Smooth muscle cell (in vitro differentiated cells): ENCODE measurements around the gene ADGB. TPM values are rescaled to one million over a fixed set of nuclear protein-coding genes. Genes with fewer than 3 reads are reported as not detected.

Experiments
- DNase-seq: peaks from one replicate; lab custom pipeline; 2025; ENCODE audit not compliant: unreplicated experiment; lab: John Stamatoyannopoulos, UW
- H2AFZ ChIP-seq: fragments of 200-600 bp; sonication (generic); 2 replicates; pipeline ENCODE4 v1.6.0; 2016; ENCODE audit warnings: antibody characterized with exemption, low read depth, mild to moderate bottlenecking
- H3F3A ChIP-seq: fragments of 200-600 bp; sonication (generic); 2 replicates; pipeline ENCODE4 v1.6.0; 2017; ENCODE audit warnings: antibody characterized with exemption, low read depth
- H3K27ac ChIP-seq: fragments of 200-600 bp; sonication (generic); 2 replicates; pipeline ENCODE4 v1.5.1; 2016; ENCODE audit warnings: low read depth, mild to moderate bottlenecking
- H3K27me3 ChIP-seq: fragments of 200-600 bp; sonication (generic); 2 replicates; pipeline ENCODE4 v1.6.1; 2016; ENCODE audit warnings: low read depth, mild to moderate bottlenecking
- H3K36me3 ChIP-seq: fragments of 200-600 bp; sonication (generic); 2 replicates; pipeline ENCODE4 v1.5.1; 2016; ENCODE audit warnings: low read depth
- H3K4me1 ChIP-seq: fragments of 200-600 bp; sonication (generic); 2 replicates; pipeline ENCODE4 v1.5.1; 2016; ENCODE audit warnings: low read depth
- H3K4me2 ChIP-seq: fragments of 200-600 bp; sonication (generic); 2 replicates; pipeline ENCODE4 v1.6.0; 2016; ENCODE audit warnings: mild to moderate bottlenecking
- H3K4me3 ChIP-seq: fragments of 200-600 bp; sonication (generic); 2 replicates; pipeline ENCODE4 v1.5.1; 2016; ENCODE audit warnings: mild to moderate bottlenecking
- H3K79me2 ChIP-seq: fragments of 200-600 bp; sonication (generic); 2 replicates; pipeline ENCODE4 v1.6.0; 2016; ENCODE audit warnings: low read depth, mild to moderate bottlenecking
- H3K9ac ChIP-seq: fragments of 200-600 bp; sonication (generic); 2 replicates; pipeline ENCODE4 v1.6.0; 2016; ENCODE audit warnings: low read depth
- H3K9me3 ChIP-seq: fragments of 200-600 bp; sonication (generic); replicated peaks from 2 replicates; pipeline ENCODE4 v1.5.1; 2016; ENCODE audit warnings: low read depth
- H4K20me1 ChIP-seq: fragments of 200-600 bp; sonication (generic); 2 replicates; pipeline ENCODE4 v1.6.0; 2016; ENCODE audit warnings: low read depth
- WGBS: methylation state at CpG from one replicate; pipeline ENCODE4 v1.1.7; 2016; ENCODE audit warnings: low lambda C conversion rate; 5-methylcytosine and 5-hydroxymethylcytosine counted together
- polyA plus RNA-seq: library from polyadenylated mRNA; unstranded; fragments of >200 nt; fragmentation: Nextera tagmentation; extraction: Ambion mirVana; gene quantifications from 2 replicates; pipeline ENCODE4 v1.2.1, GENCODE V29; 2016
- total RNA-seq: library from RNA; depleted of rRNA; stranded (reverse); fragments of >200 nt; gene quantifications from 2 replicates; pipeline ENCODE4 v1.2.3, GENCODE V29; 2014
- TF ChIP-seq, protein P1 (sequence below): fragments of 200-600 bp; sonication (generic); IDR thresholded peaks from 2 replicates; pipeline ENCODE4 v1.5.1; 2017; ENCODE audit warnings: borderline replicate concordance, mild to moderate bottlenecking, antibody characterized with exemption; ENCODE audit not compliant: insufficient read depth, poor library complexity, severe bottlenecking

ADGB gene
- 1.1 and 1.5 TPM in 2 replicates for total RNA-seq
- 1.6 and 3.1 TPM in 2 replicates for polyA plus RNA-seq

DNA sequence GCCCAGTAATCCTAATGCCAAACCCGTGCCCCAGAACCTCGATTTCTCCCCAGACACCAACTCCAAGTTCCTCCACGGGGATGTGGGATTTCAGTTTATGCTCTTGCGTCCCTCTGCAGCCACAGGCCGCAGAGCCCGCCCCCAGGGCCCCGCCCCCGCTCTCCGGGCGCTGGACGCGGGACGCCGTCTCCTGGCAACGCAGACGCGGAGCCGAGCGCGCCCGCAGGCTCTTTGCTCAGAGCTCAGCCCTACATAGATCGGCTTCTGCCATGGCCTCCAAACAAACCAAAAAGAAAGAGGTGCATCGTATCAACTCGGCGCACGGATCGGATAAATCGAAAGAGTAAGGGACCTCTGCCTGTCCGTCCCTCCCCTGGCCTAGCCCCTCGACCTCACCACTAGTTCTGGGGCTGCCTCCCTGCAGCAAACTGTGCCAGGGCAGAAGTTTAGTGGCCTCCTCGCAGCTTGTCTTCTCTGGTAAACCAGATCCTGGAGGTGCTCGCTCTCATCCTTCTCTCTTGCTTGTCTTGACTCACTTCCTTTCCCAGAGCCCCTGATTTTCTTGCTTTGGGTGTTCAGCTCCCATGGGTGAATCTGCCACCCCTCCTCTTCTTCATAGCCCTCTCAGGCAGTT, at the start of gene ADGB:
TSS of gene ADGB (plus strand) at position 201 of the 634 bp plus-strand sequence. CDS start at position 270, 69 bp downstream.
- Histone ChIP-seq H3F3A (no peaks in the 10 kb centered on the region), H3K9me3 (no peaks in the 10 kb centered on the region), H3K4me2 (peak within 1 kb of the TSS; percentile 82), H3K36me3 (no peaks in the 10 kb centered on the region), H3K4me1 (peaks cover 3% of the 10 kb centered on the region), H3K27me3 (no peaks in the 10 kb centered on the region), H3K79me2 (no peaks in the 10 kb centered on the region), H2AFZ (peak within 1 kb of the TSS; percentile 84), H3K27ac (peak within 1 kb of the TSS; percentile 83), H4K20me1 (no peaks in the 10 kb centered on the region), H3K9ac (peak within 1 kb of the TSS; percentile 73), H3K4me3 (peak within 1 kb of the TSS; percentile 43)
- 3% methylated on average over 32 of the region's 32 CpGs for WGBS
- TF ChIP-seq, protein P1, sequence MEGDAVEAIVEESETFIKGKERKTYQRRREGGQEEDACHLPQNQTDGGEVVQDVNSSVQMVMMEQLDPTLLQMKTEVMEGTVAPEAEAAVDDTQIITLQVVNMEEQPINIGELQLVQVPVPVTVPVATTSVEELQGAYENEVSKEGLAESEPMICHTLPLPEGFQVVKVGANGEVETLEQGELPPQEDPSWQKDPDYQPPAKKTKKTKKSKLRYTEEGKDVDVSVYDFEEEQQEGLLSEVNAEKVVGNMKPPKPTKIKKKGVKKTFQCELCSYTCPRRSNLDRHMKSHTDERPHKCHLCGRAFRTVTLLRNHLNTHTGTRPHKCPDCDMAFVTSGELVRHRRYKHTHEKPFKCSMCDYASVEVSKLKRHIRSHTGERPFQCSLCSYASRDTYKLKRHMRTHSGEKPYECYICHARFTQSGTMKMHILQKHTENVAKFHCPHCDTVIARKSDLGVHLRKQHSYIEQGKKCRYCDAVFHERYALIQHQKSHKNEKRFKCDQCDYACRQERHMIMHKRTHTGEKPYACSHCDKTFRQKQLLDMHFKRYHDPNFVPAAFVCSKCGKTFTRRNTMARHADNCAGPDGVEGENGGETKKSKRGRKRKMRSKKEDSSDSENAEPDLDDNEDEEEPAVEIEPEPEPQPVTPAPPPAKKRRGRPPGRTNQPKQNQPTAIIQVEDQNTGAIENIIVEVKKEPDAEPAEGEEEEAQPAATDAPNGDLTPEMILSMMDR: no peak
- peak; percentile 32 for DNase-seq

DNA sequence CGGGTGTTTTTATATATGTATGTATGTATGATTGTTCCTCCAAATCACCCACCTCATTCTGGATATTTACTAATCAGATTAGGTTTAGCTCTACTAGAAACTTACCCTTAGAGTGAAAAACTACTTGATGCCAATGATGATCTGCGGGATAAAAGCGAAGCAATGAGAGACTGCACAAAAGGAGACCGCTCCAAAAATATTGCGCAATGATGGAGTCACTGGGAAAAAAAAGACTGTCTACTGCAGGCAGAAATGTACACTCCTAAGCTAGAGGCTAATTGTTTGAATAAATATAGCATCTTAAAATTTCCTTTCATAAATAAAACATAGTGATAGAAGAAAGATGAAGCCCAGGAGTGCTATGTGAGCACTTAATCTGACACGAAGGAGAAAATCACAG, 47.9 kb upstream of the ADGB start:
- Histone ChIP-seq H3K79me2 (peaks cover 96% of the 10 kb centered on the region), H4K20me1 (peaks cover 65% of the 10 kb centered on the region), H3F3A (peaks cover 13% of the 10 kb centered on the region), H3K27me3 (no peaks in the 10 kb centered on the region), H3K4me3 (no peak overlapping the region), H3K36me3 (peaks cover 26% of the 10 kb centered on the region), H3K4me1 (peaks cover 4% of the 10 kb centered on the region), H3K9me3 (no peaks in the 10 kb centered on the region), H2AFZ (no peak overlapping the region), H3K4me2 (peak overlapping the region; percentile 33), H3K27ac (peak overlapping the region; percentile 24), H3K9ac (no peak overlapping the region)
- TF ChIP-seq, protein P1: no peak
- no peak for DNase-seq
- WGBS: 82% methylated on average over 6 of the region's 6 CpGs

DNA sequence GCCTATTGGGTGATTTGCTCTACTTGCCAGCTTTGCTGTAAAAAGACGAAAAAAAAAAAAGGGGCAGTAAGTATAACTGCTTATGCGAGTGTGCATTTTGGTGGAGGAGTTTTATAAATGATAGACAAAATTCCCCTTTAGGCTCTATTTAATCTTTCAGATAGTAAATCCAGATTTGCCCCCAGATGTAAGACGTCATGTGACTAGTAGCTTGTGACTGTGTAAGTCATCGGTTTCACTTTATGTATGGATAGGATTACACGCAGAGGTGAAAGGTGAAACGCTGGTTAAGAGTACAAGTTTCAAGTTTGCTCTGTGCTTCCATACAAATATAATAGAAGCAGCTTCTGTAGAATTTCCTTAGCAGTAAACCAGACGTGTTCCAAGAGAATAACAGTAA, 47.2 kb upstream of the ADGB start:
- Histone ChIP-seq H3K27me3 (no peaks in the 10 kb centered on the region), H3F3A (peaks cover 13% of the 10 kb centered on the region), H3K36me3 (peaks cover 26% of the 10 kb centered on the region), H3K4me1 (no peaks in the 10 kb centered on the region), H2AFZ (no peak overlapping the region), H3K9me3 (no peaks in the 10 kb centered on the region), H3K4me2 (peak overlapping the region; percentile 33), H3K4me3 (no peak overlapping the region), H3K9ac (no peak overlapping the region), H3K27ac (peak overlapping the region; percentile 24), H3K79me2 (peaks cover 92% of the 10 kb centered on the region), H4K20me1 (peaks cover 64% of the 10 kb centered on the region)
- 85% methylated on average over 7 of the region's 7 CpGs for WGBS
- TF ChIP-seq, protein P1: no peak
- DNase-seq: no peak
